Karpas-422 (cell line): Measurements from ENCODE around the gene NEK5. TPM values are rescaled to one million over a fixed set of nuclear protein-coding genes. Genes with fewer than 3 reads are reported as not detected.
"Not testable (repeated sequence)": the region's sequence is repeated elsewhere in the genome, so short reads cannot be mapped to it uniquely, and the experiment has no call there.

ENCODE experiments used
- DNase-seq: peaks from one replicate; pipeline ENCODE4 v3.0.0-alpha.2; 2015
- H2AFZ ChIP-seq: fragments of 200-600 bp; sonication (generic); 2 replicates; pipeline ENCODE4 v1.6.1; 2014; ENCODE audit warnings: antibody characterized with exemption, low read length, mixed read lengths
- H3K27ac ChIP-seq: fragments of 200-600 bp; sonication (generic); 2 replicates; pipeline ENCODE4 v1.5.1; 2014; ENCODE audit warnings: mild to moderate bottlenecking, low read length, moderate library complexity
- H3K27me3 ChIP-seq: fragments of 200-600 bp; sonication (generic); 2 replicates; pipeline ENCODE4 v1.6.1; 2014; ENCODE audit warnings: low read length, mixed read lengths
- H3K36me3 ChIP-seq: fragments of 200-600 bp; sonication (generic); 2 replicates; pipeline ENCODE4 v1.6.1; 2014; ENCODE audit warnings: low read length, mixed read lengths; ENCODE audit not compliant: insufficient read depth
- H3K4me1 ChIP-seq: fragments of 200-600 bp; sonication (generic); 2 replicates; pipeline ENCODE4 v1.6.1; 2014; ENCODE audit warnings: mild to moderate bottlenecking, low read length, mixed read lengths
- H3K4me2 ChIP-seq: fragments of 200-600 bp; sonication (generic); 2 replicates; pipeline ENCODE4 v1.6.1; 2014; ENCODE audit warnings: low read length, low read depth, mild to moderate bottlenecking; ENCODE audit not compliant: poor library complexity, severe bottlenecking
- H3K4me3 ChIP-seq: fragments of 200-600 bp; sonication (generic); 2 replicates; pipeline ENCODE4 v1.5.1; 2014; ENCODE audit warnings: mild to moderate bottlenecking, antibody characterized with exemption, low read length, mixed read lengths
- H3K79me2 ChIP-seq: fragments of 200-600 bp; sonication (generic); 2 replicates; pipeline ENCODE4 v1.6.1; 2014; ENCODE audit warnings: mild to moderate bottlenecking, low read length, mixed read lengths
- H3K9ac ChIP-seq: fragments of 200-600 bp; sonication (generic); 2 replicates; pipeline ENCODE4 v1.6.0; 2014; ENCODE audit warnings: low read length
- H3K9me2 ChIP-seq: fragments of 200-600 bp; sonication (generic), shearing (Covaris generic); replicated peaks from 2 replicates; pipeline ENCODE4 v1.6.0; 2014; ENCODE audit warnings: mild to moderate bottlenecking, low read length, moderate library complexity; ENCODE audit not compliant: insufficient read depth
- H3K9me3 ChIP-seq: fragments of 300-700, 200-600 bp; sonication (generic); 2 replicates; pipeline ENCODE4 v1.6.1; 2014; ENCODE audit warnings: low read length, mixed read lengths
- H4K20me1 ChIP-seq: fragments of 200-600 bp; sonication (generic); 2 replicates; pipeline ENCODE4 v1.6.1; 2014; ENCODE audit warnings: mild to moderate bottlenecking, antibody characterized with exemption, low read length, low read depth; ENCODE audit not compliant: insufficient read depth
- total RNA-seq: library from RNA; depleted of rRNA; stranded (reverse); fragments of >200 nt; shearing (Covaris generic); gene quantifications from 2 replicates; pipeline ENCODE4 v1.2.3, GENCODE V29; 2014; ENCODE audit warnings: low replicate concordance

NEK5 gene
- total RNA-seq, 1 experiment from 2014 or later, result not detected

DNA sequence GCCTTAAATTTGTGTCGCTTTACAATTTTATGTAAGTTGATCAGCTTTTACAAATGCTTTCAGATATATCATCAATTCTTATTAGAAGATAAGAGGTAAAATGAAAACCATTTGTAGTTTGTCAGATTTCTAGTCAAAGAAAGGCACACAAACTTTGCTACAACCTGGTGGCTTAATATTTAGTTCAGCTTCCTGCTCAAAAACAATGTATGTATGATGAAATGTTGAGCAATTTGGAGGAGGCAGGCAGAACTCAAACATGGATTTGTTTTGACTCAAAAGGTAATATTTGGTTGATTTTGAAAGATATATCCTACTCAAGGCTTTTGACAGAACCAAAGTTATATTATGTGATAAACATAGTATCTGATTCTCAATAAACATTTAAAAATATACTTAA is 24.2 kb downstream of the NEK5 start:
- no peaks in the 10 kb centered on the region for H3K9me3 ChIP-seq
- H3K9me2 ChIP-seq, result no peaks in the 10 kb centered on the region
- H3K4me1 ChIP-seq, result no peaks in the 10 kb centered on the region
- H3K27ac ChIP-seq, result no peak overlapping the region
- no peaks in the 10 kb centered on the region for H3K36me3 ChIP-seq
- no peak overlapping the region for H3K9ac ChIP-seq
- H4K20me1 ChIP-seq, result no peaks in the 10 kb centered on the region
- no peak for DNase-seq
- no peak overlapping the region for H3K4me3 ChIP-seq
- H3K27me3 ChIP-seq, result no peaks in the 10 kb centered on the region
- H3K4me2 ChIP-seq, result no peak overlapping the region
- no peak overlapping the region for H2AFZ ChIP-seq
- no peaks in the 10 kb centered on the region for H3K79me2 ChIP-seq

DNA sequence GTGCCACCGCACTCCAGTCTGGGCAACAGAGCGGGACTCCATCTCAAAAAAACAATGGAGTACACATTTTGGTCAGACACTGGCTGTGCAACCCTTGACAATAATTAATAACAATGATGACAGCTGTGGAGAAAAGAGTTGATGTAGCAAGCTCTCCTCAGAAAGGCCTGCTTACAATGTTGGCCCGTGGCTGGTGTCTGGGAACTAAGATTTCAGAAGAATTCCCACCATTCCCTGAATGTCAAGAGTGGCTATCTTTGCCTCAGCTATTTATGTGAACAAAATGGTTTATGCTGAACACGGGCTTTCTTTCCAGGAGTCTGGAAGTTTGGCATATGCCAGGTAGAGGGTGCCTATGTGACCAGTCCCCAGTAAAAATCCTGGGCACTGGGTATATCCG is 25.5 kb downstream of the NEK5 start:
- no peak for DNase-seq
- Histone ChIP-seq H3K9me3 (no peaks in the 10 kb centered on the region), H3K27ac (no peak overlapping the region), H3K9ac (no peak overlapping the region), H3K4me3 (no peak overlapping the region), H3K36me3 (no peaks in the 10 kb centered on the region), H3K79me2 (no peaks in the 10 kb centered on the region), H4K20me1 (no peaks in the 10 kb centered on the region), H3K4me2 (no peak overlapping the region), H3K9me2 (no peaks in the 10 kb centered on the region), H3K27me3 (no peaks in the 10 kb centered on the region), H3K4me1 (no peaks in the 10 kb centered on the region), H2AFZ (no peak overlapping the region)

DNA sequence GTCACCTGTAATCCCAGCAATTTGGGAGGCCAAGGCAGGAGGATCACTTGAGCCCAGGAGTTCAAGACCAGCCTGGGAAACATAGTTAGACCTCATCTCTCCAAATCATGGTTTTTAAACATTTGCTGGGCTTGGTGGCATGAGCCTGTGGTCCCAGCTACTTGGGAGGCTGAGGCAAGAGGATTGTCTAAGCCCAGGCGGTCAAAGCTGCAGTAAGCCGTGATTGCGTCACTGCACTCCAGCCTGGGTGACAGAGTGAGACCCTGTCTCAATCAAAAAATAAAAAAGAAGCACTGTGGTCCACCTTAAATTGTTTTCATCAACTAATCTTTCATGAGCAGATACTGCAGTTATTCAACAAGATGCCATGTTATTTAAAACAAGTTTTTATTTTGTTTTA is 26.4 kb downstream of the NEK5 start:
- not testable (repeated sequence) for H3K36me3 ChIP-seq, H3K9me2 ChIP-seq, H3K4me2 ChIP-seq, H3K4me1 ChIP-seq, H3K4me3 ChIP-seq, H3K79me2 ChIP-seq, H3K27me3 ChIP-seq, H3K27ac ChIP-seq, H3K9me3 ChIP-seq, DNase-seq, H4K20me1 ChIP-seq, H3K9ac ChIP-seq, H2AFZ ChIP-seq

DNA sequence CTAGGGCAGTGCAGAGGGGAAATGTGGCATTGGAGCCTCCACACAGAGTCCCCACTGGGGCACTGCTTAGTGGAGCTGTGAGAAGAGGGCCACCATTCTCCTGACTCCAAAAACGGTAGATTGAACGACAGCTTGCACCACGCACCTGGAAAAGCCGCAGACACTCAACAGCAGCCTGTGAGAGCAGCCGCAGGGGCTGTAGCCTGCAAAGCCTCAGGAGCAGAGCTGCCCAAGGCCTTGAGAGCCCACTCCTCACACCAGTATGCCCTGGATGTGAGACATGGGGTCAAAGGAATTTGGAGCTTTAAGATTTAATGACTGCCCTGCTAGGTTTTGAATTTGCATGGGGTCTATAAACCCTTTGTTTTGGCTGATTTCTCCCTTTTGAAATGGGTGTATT is 31.7 kb downstream of the NEK5 start:
- Histone ChIP-seq H3K4me2 (no peak overlapping the region), H3K9ac (no peak overlapping the region), H2AFZ (no peak overlapping the region)

DNA sequence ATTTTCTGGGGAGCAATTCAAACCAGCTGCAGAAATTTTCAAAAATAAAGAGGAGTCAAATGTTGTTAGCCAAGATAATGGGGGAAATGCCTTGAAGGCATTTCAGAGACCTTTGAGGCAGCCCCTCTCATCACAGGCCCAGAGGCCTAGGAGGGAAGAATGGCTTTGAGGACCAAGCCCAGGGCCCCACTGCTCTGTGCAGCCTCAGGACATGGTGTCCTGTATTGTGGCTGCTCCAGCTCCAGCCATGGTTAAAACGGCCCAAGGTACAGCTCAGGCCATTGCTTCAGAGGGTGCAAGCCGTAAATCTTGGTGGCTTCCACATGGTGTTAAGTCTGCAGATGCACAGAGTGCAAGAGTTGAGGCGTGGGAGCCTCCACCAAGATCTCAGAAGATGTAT is 32.1 kb downstream of the NEK5 start:
- H3K27me3 ChIP-seq, result no peaks in the 10 kb centered on the region
- no peaks in the 10 kb centered on the region for H3K9me2 ChIP-seq
- no peak overlapping the region for H3K4me2 ChIP-seq
- DNase-seq, result no peak
- no peak overlapping the region for H3K9ac ChIP-seq
- H2AFZ ChIP-seq, result no peak overlapping the region
- H3K79me2 ChIP-seq, result no peaks in the 10 kb centered on the region
- no peaks in the 10 kb centered on the region for H3K4me1 ChIP-seq
- no peaks in the 10 kb centered on the region for H4K20me1 ChIP-seq
- H3K9me3 ChIP-seq, result no peaks in the 10 kb centered on the region
- no peak overlapping the region for H3K4me3 ChIP-seq
- no peaks in the 10 kb centered on the region for H3K36me3 ChIP-seq
- no peak overlapping the region for H3K27ac ChIP-seq

More for the DNA sequence above, 31.7 kb downstream of the NEK5 start:
- H3K4me3 ChIP-seq, result no peak overlapping the region
- H3K27ac ChIP-seq, result no peak overlapping the region
- no peaks in the 10 kb centered on the region for H4K20me1 ChIP-seq
- H3K27me3 ChIP-seq, result no peaks in the 10 kb centered on the region
- DNase-seq, result no peak
- no peaks in the 10 kb centered on the region for H3K79me2 ChIP-seq
- no peaks in the 10 kb centered on the region for H3K4me1 ChIP-seq
- H3K36me3 ChIP-seq, result no peaks in the 10 kb centered on the region
- no peaks in the 10 kb centered on the region for H3K9me2 ChIP-seq
- H3K9me3 ChIP-seq, result no peaks in the 10 kb centered on the region

DNA sequence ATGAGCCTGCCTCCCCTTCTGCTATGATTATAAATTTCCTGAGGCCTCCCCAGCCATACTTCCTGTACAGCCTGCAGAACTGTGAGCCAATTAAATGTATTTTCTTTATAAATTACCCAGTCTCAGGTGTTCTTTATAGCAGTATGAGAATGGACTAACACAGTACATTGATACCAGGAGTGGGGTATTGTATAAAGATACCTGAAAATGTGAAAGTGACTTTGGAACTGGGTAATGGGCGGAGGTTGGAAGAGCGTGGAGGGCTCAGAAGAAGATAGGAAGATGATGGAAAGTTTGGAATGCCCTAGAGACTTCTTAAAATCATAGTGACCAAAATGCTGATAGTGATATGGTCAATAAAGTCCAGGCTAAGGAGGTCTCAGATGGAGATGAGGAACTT is 32.8 kb downstream of the NEK5 start:
- no peak for DNase-seq
- Histone ChIP-seq H3K9me2 (no peaks in the 10 kb centered on the region), H3K36me3 (no peaks in the 10 kb centered on the region)

DNA sequence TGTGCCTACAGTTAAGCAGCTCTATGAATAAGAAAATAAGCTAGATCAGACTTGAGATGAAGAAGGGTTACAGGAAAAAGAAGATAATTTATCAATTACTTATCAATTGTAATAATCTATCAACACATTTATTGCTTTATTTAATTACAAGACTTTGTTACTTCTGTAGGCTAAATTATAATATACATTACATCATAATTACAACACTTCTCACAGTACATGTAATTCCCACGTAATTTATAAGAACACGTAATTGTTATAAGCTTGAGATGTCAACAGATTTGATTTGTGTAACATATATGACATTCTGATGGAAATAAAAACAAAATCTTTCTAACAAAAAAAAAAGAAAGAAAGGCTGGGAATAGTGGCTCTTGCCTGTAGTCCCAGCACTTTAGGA is 36.8 kb downstream of the NEK5 start:
- no peaks in the 10 kb centered on the region for H3K36me3 ChIP-seq
- no peak for DNase-seq
- H3K4me3 ChIP-seq, result no peak overlapping the region
- H3K9me3 ChIP-seq, result no peaks in the 10 kb centered on the region
- H3K4me2 ChIP-seq, result no peak overlapping the region
- no peak overlapping the region for H2AFZ ChIP-seq
- no peaks in the 10 kb centered on the region for H4K20me1 ChIP-seq
- no peaks in the 10 kb centered on the region for H3K9me2 ChIP-seq
- H3K4me1 ChIP-seq, result no peaks in the 10 kb centered on the region
- H3K9ac ChIP-seq, result no peak overlapping the region
- no peak overlapping the region for H3K27ac ChIP-seq
- no peaks in the 10 kb centered on the region for H3K79me2 ChIP-seq
- no peaks in the 10 kb centered on the region for H3K27me3 ChIP-seq

More for the DNA sequence above, 32.8 kb downstream of the NEK5 start:
- Histone ChIP-seq H3K9me3 (no peaks in the 10 kb centered on the region), H3K27ac (no peak overlapping the region), H3K27me3 (no peaks in the 10 kb centered on the region), H3K9ac (no peak overlapping the region), H3K4me1 (no peaks in the 10 kb centered on the region), H3K4me2 (no peak overlapping the region), H3K79me2 (no peaks in the 10 kb centered on the region), H2AFZ (no peak overlapping the region), H3K4me3 (no peak overlapping the region), H4K20me1 (no peaks in the 10 kb centered on the region)

DNA sequence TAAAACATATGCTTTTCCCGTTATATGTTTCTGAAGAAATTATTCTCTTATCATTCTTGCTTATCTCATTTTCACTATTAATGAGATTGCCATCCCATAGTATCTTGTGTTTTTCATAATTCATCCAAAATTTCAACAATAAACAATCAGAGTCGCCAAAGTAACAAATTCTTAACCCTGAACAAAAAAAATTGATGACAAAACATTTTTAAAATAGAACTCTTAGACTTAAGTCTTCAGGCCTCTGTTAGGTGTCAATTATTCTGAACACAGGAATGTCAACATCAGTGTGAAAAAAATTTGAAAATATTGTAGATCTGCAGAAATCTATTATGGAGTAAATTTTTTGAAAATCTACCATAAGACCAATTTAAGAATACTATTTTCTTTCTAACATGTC is 37.4 kb downstream of the NEK5 start:
- H3K4me3 ChIP-seq, result no peak overlapping the region
- H3K9me2 ChIP-seq, result no peaks in the 10 kb centered on the region
- H3K27me3 ChIP-seq, result no peaks in the 10 kb centered on the region
- no peaks in the 10 kb centered on the region for H3K36me3 ChIP-seq
- H3K9me3 ChIP-seq, result no peaks in the 10 kb centered on the region
- H4K20me1 ChIP-seq, result no peaks in the 10 kb centered on the region
- H3K4me2 ChIP-seq, result no peak overlapping the region
- DNase-seq, result no peak
- H3K4me1 ChIP-seq, result no peaks in the 10 kb centered on the region
- no peak overlapping the region for H2AFZ ChIP-seq
- no peak overlapping the region for H3K9ac ChIP-seq
- H3K79me2 ChIP-seq, result no peaks in the 10 kb centered on the region
- H3K27ac ChIP-seq, result no peak overlapping the region

DNA sequence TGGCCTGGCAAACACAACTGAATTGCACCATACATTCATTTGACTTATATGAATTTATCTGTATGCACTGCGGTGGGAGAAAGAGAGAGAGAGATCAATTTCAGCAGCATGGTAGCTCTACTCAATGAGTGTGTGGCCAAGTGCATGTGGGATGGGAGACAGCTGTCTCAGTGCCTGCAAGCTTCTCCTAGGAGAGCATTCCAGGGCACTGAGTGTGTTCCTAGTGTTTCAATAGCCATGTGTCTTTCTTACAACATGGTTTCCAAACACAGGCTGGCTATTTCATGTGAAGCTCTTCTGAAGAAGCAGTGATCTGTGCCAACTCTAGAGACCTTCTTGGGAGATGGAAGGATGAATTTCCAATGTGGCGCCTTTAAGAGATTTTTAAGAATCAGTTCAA is 43.5 kb downstream of the NEK5 start:
- Histone ChIP-seq H3K9me3 (no peaks in the 10 kb centered on the region), H3K79me2 (no peaks in the 10 kb centered on the region), H3K9ac (no peak overlapping the region), H4K20me1 (no peaks in the 10 kb centered on the region), H3K27me3 (no peaks in the 10 kb centered on the region), H3K4me3 (no peak overlapping the region), H3K4me2 (no peak overlapping the region), H3K36me3 (no peaks in the 10 kb centered on the region), H3K27ac (no peak overlapping the region), H3K9me2 (no peaks in the 10 kb centered on the region), H3K4me1 (no peaks in the 10 kb centered on the region), H2AFZ (no peak overlapping the region)
- no peak for DNase-seq
